SU-DHL-6 (cell line): Measurements from ENCODE around the gene PNMA8A.
"Not testable (repeated sequence)": the region's sequence is repeated elsewhere in the genome, so short reads cannot be mapped to it uniquely, and the experiment has no call there.

Experiments
- H2AFZ ChIP-seq: fragments of 200-600 bp; sonication (generic); 2 replicates; pipeline ENCODE4 v1.6.1; 2014; ENCODE audit warnings: low read depth, mild to moderate bottlenecking, moderate library complexity, mixed read lengths, antibody characterized with exemption, low read length; ENCODE audit not compliant: severe bottlenecking
- H3F3A ChIP-seq: fragments of 200-600 bp; shearing (Covaris generic); 2 replicates; pipeline ENCODE4 v1.6.0; 2016; ENCODE audit warnings: antibody characterized with exemption, mild to moderate bottlenecking; ENCODE audit not compliant: insufficient read depth
- H3K27ac ChIP-seq: fragments of 200-600 bp; sonication (generic); 2 replicates; pipeline ENCODE4 v1.5.1; 2016; ENCODE audit warnings: low read depth, mild to moderate bottlenecking, low read length, moderate library complexity, mixed read lengths
- H3K27me3 ChIP-seq: fragments of 200-600 bp; sonication (generic), shearing (Covaris generic); 2 replicates; pipeline ENCODE4 v1.6.0; 2014; ENCODE audit warnings: mild to moderate bottlenecking, low read length
- H3K36me3 ChIP-seq: fragments of 200-600 bp; sonication (generic); 2 replicates; pipeline ENCODE4 v1.6.1; 2014; ENCODE audit warnings: mild to moderate bottlenecking, low read length, mixed read lengths
- H3K4me2 ChIP-seq: fragments of 300-600, 200-600 bp; shearing (Covaris generic), sonication (generic); 2 replicates; pipeline ENCODE4 v1.6.0; 2014; ENCODE audit warnings: low read length, low read depth, mild to moderate bottlenecking; ENCODE audit not compliant: poor library complexity, severe bottlenecking
- H3K4me3 ChIP-seq: fragments of 200-600 bp; sonication (generic); 2 replicates; pipeline ENCODE4 v1.5.1; 2014; ENCODE audit warnings: antibody characterized with exemption, low read length, mild to moderate bottlenecking, mixed read lengths; ENCODE audit not compliant: insufficient read depth, poor library complexity, severe bottlenecking
- H3K79me2 ChIP-seq: fragments of 200-600 bp; sonication (generic); 2 replicates; pipeline ENCODE4 v1.6.1; 2014; ENCODE audit warnings: mild to moderate bottlenecking, low read length, moderate library complexity; ENCODE audit not compliant: insufficient read depth
- H3K9ac ChIP-seq: fragments of 200-600 bp; sonication (generic); 2 replicates; pipeline ENCODE4 v1.7.0; 2014; ENCODE audit warnings: mild to moderate bottlenecking, low read length
- H3K9me2 ChIP-seq: fragments of 200-600 bp; sonication (generic); replicated peaks from 2 replicates; pipeline ENCODE4 v1.6.1; 2014; ENCODE audit warnings: low read length; ENCODE audit not compliant: insufficient read depth
- H3K9me3 ChIP-seq: fragments of 200-600 bp; sonication (generic); 2 replicates; pipeline ENCODE4 v1.6.1; 2014; ENCODE audit warnings: low read length, mixed read lengths; ENCODE audit not compliant: insufficient read depth
- H4K20me1 ChIP-seq: fragments of 200-600 bp; sonication (generic); 2 replicates; pipeline ENCODE4 v1.6.1; 2014; ENCODE audit warnings: low read depth, mild to moderate bottlenecking, antibody characterized with exemption, low read length, moderate library complexity, mixed read lengths
- EZH2phosphoT487 ChIP-seq: fragments of 200-600 bp; sonication (generic), shearing (Covaris generic); conservative IDR thresholded peaks from 2 replicates; pipeline ENCODE4 v1.6.1; 2018; ENCODE audit warnings: mild to moderate bottlenecking, antibody characterized with exemption, low read length, moderate library complexity, mixed read lengths
- TF ChIP-seq, protein P1 (sequence below): fragments of 200-600 bp; sonication (generic); IDR thresholded peaks from one replicate; pipeline ENCODE4 v1.5.1; 2017; ENCODE audit warnings: antibody characterized with exemption, mild to moderate bottlenecking, low read length, moderate library complexity; ENCODE audit not compliant: insufficient read depth, poor library complexity, severe bottlenecking

The PNMA8A gene

DNA sequence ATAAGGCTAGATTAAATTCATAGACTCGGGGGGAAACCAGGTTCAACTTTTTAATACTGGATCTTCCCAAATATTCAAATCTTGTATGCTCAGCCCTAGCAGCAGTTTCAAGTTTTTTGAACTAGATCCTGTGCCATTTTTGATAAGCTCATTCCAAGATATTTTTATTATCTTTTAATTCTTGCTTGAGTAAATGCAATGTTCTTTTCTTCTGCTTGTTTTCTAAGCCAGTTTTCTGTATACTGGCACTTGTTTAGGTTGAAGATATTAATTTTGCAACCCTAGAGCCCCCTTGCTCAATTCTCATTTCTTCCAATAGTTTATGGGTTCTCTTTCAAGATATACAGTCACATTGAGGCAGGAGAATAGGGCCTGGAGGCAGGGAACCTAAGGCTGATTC lies 29.5 kb downstream of the PNMA8A start:
- no peaks in the 10 kb centered on the region for H3K9me3 ChIP-seq
- 0 out of 2 replicates have a peak, but pooled peaks cover 4% of the 10 kb centered on the region for H3F3A ChIP-seq
- no peaks in the 10 kb centered on the region for H3K9me2 ChIP-seq
- H3K4me2 ChIP-seq, result no peak overlapping the region
- no peak for TF ChIP-seq EZH2phosphoT487
- TF ChIP-seq, protein P1, sequence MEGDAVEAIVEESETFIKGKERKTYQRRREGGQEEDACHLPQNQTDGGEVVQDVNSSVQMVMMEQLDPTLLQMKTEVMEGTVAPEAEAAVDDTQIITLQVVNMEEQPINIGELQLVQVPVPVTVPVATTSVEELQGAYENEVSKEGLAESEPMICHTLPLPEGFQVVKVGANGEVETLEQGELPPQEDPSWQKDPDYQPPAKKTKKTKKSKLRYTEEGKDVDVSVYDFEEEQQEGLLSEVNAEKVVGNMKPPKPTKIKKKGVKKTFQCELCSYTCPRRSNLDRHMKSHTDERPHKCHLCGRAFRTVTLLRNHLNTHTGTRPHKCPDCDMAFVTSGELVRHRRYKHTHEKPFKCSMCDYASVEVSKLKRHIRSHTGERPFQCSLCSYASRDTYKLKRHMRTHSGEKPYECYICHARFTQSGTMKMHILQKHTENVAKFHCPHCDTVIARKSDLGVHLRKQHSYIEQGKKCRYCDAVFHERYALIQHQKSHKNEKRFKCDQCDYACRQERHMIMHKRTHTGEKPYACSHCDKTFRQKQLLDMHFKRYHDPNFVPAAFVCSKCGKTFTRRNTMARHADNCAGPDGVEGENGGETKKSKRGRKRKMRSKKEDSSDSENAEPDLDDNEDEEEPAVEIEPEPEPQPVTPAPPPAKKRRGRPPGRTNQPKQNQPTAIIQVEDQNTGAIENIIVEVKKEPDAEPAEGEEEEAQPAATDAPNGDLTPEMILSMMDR, result no peak
- no peak overlapping the region for H3K27ac ChIP-seq
- no peak overlapping the region for H3K4me3 ChIP-seq
- H3K9ac ChIP-seq, result no peak overlapping the region
- H3K79me2 ChIP-seq, result no peaks in the 10 kb centered on the region
- no peaks in the 10 kb centered on the region for H4K20me1 ChIP-seq
- no peaks in the 10 kb centered on the region for H3K27me3 ChIP-seq
- no peaks in the 10 kb centered on the region for H3K36me3 ChIP-seq
- no peak overlapping the region for H2AFZ ChIP-seq

DNA sequence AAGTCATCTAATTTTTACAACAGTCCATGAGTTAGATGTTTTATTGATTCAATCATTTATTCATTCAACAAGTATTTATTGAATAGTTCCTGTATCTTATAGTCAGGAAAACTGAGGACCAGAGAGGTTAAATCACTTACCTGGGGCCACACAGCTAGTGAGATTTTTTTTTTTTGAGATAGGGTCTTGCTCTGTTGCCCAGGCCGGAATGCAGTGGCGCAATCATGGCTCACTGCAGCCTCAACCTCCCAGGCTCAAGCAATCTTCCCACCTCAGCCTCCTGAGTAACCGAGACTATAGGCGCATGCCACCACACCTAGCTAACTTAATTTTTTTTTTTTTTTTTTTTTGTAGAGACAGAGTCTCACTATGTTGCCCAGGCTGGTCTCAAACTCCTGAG lies 35.7 kb downstream of the PNMA8A start:
- H2AFZ ChIP-seq, H3K36me3 ChIP-seq, H3K9ac ChIP-seq, H3K27ac ChIP-seq, H3K27me3 ChIP-seq, H4K20me1 ChIP-seq, H3K79me2 ChIP-seq, H3K9me2 ChIP-seq, H3K4me2 ChIP-seq, H3K4me3 ChIP-seq, H3K9me3 ChIP-seq: not testable (repeated sequence)
- peaks cover 15% of the 10 kb centered on the region for H3F3A ChIP-seq

DNA sequence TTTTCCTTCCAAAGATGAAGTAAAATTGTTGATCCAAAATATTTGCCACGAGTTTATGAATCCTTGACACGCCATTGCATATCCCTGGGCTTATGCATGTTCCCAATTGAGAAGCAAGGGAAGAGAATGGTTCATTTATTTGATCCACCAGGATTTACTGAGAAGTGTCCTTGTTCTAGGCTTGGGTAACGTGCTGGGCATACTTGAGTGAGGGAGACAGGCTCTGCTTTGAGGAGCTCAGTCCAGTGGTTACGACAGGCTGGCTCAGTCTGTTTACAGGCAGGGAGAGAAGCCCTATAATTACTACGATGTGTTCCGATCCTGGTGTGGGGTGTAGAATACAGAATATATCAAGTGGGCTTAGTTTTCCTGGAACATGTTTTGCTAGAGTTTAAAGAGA lies 36.4 kb downstream of the PNMA8A start:
- no peak overlapping the region for H3K4me2 ChIP-seq
- H3K9me3 ChIP-seq, result no peaks in the 10 kb centered on the region
- H2AFZ ChIP-seq, result no peak overlapping the region
- no peaks in the 10 kb centered on the region for H3K36me3 ChIP-seq
- no peaks in the 10 kb centered on the region for H3K9me2 ChIP-seq
- H4K20me1 ChIP-seq, result no peaks in the 10 kb centered on the region
- H3K4me3 ChIP-seq, result no peak overlapping the region
- H3K9ac ChIP-seq, result no peak overlapping the region
- H3K27ac ChIP-seq, result no peak overlapping the region
- H3K27me3 ChIP-seq, result no peaks in the 10 kb centered on the region
- H3F3A ChIP-seq, result peaks cover 17% of the 10 kb centered on the region
- H3K79me2 ChIP-seq, result no peaks in the 10 kb centered on the region
- TF ChIP-seq, protein P1, result no peak
- no peak for TF ChIP-seq EZH2phosphoT487

DNA sequence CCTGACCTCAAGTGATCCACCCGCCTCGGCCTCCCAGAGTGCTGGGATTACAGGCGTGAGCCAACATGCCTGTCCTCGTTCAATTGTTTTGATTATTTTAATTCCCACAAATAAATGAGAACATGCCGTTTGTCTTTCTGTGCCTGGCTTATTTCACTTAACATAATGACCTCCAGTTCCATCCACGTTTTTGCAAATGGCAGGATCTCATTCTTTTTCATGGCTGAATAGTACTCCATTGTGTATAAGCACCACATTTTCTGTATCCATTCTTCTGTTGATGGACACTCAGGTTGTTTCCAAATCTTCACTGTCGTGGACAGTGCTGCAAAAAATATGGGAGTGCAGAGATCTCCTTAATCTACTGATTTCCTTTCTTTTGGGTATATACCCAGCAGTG lies 37.9 kb downstream of the PNMA8A start:
- H2AFZ ChIP-seq, H3K79me2 ChIP-seq, H3K36me3 ChIP-seq, H3K9me3 ChIP-seq, H3K4me2 ChIP-seq, H3K9ac ChIP-seq, H3K27ac ChIP-seq, H4K20me1 ChIP-seq, H3K27me3 ChIP-seq, H3K4me3 ChIP-seq, H3K9me2 ChIP-seq: not testable (repeated sequence)
- peaks cover 17% of the 10 kb centered on the region for H3F3A ChIP-seq
